SU-DHL-6 (cell line): ENCODE results near the gene SORCS2.

Experiments used
- EZH2phosphoT487 ChIP-seq: fragments of 200-600 bp; sonication (generic), shearing (Covaris generic); conservative IDR thresholded peaks from 2 replicates; pipeline ENCODE4 v1.6.1; 2018; ENCODE audit warnings: mild to moderate bottlenecking, antibody characterized with exemption, low read length, moderate library complexity, mixed read lengths
- TF ChIP-seq, protein P1 (sequence below): fragments of 200-600 bp; sonication (generic); IDR thresholded peaks from one replicate; pipeline ENCODE4 v1.5.1; 2017; ENCODE audit warnings: antibody characterized with exemption, mild to moderate bottlenecking, low read length, moderate library complexity; ENCODE audit not compliant: insufficient read depth, poor library complexity, severe bottlenecking

DNA sequence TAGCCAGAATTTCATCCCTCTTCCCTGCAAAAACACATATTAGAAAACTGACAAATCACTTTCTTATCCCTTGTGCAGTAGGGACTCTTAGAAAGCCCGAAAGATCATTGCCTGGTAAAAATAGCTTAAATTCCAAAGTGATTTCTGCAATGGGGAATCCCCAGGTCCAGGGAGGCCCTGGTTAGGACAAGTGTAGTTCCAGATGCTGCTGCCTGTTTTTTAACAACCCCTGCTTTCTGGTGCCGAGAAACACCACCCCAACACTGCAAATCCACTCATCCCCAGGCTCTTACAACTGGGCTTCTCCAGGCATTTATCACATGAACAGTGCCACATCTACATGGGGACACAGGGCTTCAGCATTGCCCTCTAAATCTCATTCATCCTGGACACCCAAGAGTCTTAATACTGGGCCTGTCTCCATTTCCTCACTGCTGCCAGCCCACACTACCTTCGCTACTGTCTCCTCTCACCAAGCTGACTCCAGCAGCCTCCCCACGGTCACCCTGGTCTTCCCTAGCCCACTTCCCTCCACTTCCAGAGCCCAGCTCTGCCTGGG, 354.6 kb downstream of the SORCS2 start:
- TF ChIP-seq EZH2phosphoT487: no peak
- TF ChIP-seq, protein P1, sequence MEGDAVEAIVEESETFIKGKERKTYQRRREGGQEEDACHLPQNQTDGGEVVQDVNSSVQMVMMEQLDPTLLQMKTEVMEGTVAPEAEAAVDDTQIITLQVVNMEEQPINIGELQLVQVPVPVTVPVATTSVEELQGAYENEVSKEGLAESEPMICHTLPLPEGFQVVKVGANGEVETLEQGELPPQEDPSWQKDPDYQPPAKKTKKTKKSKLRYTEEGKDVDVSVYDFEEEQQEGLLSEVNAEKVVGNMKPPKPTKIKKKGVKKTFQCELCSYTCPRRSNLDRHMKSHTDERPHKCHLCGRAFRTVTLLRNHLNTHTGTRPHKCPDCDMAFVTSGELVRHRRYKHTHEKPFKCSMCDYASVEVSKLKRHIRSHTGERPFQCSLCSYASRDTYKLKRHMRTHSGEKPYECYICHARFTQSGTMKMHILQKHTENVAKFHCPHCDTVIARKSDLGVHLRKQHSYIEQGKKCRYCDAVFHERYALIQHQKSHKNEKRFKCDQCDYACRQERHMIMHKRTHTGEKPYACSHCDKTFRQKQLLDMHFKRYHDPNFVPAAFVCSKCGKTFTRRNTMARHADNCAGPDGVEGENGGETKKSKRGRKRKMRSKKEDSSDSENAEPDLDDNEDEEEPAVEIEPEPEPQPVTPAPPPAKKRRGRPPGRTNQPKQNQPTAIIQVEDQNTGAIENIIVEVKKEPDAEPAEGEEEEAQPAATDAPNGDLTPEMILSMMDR: no peak
